ENCODE results near the gene MYO5B. TPM values are rescaled to one million over a fixed set of nuclear protein-coding genes. Genes with fewer than 3 reads are reported as not detected.

MYO5B gene
- total and polyA plus RNA-seq, 10 of the 15 experiments (the other 5 are each of a cell fraction or from before 2014, with no cell fraction given): 2.5 to 4.5 (median 3.3) TPM

DNA sequence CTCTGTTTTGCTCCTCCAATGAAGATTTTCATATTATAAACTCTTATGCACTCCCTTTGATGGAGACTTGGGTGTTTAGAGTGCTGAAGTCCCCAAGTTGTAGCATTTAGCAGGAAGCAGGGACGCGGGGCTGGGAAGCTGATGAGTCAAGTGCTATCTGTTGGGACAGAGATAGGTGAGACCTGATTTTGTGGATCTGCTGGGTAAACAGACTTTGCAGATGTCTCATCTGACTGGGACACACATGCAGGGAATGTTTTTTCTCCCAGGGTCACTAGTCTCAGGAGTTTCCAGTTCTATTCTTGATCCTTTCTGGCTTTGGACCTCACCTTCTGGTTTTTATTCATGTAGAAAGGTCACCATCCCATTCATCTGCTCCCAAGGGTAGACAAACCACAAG lies 301.9 kb downstream of the MYO5B start (continued):
- TF ChIP-seq, protein P1, sequence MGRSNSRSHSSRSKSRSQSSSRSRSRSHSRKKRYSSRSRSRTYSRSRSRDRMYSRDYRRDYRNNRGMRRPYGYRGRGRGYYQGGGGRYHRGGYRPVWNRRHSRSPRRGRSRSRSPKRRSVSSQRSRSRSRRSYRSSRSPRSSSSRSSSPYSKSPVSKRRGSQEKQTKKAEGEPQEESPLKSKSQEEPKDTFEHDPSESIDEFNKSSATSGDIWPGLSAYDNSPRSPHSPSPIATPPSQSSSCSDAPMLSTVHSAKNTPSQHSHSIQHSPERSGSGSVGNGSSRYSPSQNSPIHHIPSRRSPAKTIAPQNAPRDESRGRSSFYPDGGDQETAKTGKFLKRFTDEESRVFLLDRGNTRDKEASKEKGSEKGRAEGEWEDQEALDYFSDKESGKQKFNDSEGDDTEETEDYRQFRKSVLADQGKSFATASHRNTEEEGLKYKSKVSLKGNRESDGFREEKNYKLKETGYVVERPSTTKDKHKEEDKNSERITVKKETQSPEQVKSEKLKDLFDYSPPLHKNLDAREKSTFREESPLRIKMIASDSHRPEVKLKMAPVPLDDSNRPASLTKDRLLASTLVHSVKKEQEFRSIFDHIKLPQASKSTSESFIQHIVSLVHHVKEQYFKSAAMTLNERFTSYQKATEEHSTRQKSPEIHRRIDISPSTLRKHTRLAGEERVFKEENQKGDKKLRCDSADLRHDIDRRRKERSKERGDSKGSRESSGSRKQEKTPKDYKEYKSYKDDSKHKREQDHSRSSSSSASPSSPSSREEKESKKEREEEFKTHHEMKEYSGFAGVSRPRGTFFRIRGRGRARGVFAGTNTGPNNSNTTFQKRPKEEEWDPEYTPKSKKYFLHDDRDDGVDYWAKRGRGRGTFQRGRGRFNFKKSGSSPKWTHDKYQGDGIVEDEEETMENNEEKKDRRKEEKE (IDR thresholded peaks at IDR 0.05): no peak
- no peak for TF ChIP-seq POLR2AphosphoS2 (IDR thresholded peaks at IDR 0.05; ENCODE audit: low read depth, low read length)

DNA sequence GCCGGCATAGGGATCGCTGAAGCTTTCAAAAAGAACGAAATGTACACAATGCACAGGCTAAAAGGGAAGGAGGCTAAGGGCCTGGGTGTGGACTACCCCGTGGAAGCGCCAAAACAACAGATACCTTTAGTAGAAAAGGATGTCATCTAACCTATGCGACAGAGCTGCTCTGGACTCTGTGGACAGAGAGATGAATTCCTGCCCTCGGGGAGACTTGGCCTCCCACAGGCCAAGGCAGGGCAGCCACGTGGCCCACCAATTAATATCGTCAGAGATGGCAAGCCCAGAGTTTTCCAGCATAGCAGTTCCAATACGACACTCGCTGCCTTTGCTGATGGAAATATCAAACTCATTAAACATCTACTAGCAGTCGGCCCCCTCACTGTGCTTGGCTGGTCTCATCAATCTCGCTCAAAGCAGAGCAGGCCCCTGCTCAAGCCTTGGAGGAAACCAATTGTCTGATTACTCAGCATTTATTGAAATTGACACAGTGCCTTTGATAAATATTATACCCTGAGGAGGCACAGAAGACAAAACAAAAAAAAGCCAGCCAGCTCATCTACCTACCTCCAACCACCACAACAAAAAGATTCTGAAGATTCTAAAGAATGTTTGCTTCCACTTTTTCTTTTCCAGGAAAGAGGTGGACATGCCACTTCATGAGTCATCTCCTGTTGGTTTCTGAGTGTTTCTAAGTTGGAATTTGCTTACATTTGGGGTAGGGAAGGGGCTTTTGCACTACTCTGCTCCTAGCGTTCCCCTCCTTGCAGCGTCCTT lies 302.6 kb downstream of the MYO5B start:
- H3K79me2 ChIP-seq (ENCODE audit: control insufficient read depth, insufficient read depth, low read length): no peaks in the 10 kb centered on the region
- H3K9ac ChIP-seq (ENCODE audit: control insufficient read depth, insufficient read depth, low read length): no peak overlapping the region
- no peaks in the 10 kb centered on the region for H3K36me3 ChIP-seq (ENCODE audit: control insufficient read depth in 2 of 2, insufficient read depth in 2 of 2, low read length in 1 of 2)
- no peak overlapping the region for H2AFZ ChIP-seq (ENCODE audit: control insufficient read depth, low read depth, low read length)
- H3K27me3 ChIP-seq (replicated peaks in 1 of 2; ENCODE audit: control insufficient read depth in 2 of 2, insufficient read depth in 2 of 2, low read length in 1 of 2): 0 out of 4 replicates have a peak, but pooled peaks cover 0 to 2% of the 10 kb centered on the region in 2 experiments
- WGBS (ENCODE audit: insufficient coverage, insufficient replicate concordance, low lambda C conversion rate, missing lambda C conversion rate): 28% methylated on average over 15 of the region's 15 CpGs
- no TSS peak for BruUV-seq (replicated peaks)
- H3K27ac ChIP-seq (ENCODE audit: control insufficient read depth, insufficient read depth): no peak overlapping the region
- H3K4me2 ChIP-seq (ENCODE audit: control insufficient read depth, insufficient read depth): no peak overlapping the region
- FAIRE-seq: no peak
- RAD21 ChIA-PET (ENCODE audit: unreplicated experiment): no interaction called here
- no peak overlapping the region for H3K4me3 ChIP-seq
- SMC1A ChIA-PET (ENCODE audit: uncharacterized antibody, unreplicated experiment): no interaction called here
- CTCF ChIA-PET: no interaction called here
- TF ChIP-seq, protein P2, sequence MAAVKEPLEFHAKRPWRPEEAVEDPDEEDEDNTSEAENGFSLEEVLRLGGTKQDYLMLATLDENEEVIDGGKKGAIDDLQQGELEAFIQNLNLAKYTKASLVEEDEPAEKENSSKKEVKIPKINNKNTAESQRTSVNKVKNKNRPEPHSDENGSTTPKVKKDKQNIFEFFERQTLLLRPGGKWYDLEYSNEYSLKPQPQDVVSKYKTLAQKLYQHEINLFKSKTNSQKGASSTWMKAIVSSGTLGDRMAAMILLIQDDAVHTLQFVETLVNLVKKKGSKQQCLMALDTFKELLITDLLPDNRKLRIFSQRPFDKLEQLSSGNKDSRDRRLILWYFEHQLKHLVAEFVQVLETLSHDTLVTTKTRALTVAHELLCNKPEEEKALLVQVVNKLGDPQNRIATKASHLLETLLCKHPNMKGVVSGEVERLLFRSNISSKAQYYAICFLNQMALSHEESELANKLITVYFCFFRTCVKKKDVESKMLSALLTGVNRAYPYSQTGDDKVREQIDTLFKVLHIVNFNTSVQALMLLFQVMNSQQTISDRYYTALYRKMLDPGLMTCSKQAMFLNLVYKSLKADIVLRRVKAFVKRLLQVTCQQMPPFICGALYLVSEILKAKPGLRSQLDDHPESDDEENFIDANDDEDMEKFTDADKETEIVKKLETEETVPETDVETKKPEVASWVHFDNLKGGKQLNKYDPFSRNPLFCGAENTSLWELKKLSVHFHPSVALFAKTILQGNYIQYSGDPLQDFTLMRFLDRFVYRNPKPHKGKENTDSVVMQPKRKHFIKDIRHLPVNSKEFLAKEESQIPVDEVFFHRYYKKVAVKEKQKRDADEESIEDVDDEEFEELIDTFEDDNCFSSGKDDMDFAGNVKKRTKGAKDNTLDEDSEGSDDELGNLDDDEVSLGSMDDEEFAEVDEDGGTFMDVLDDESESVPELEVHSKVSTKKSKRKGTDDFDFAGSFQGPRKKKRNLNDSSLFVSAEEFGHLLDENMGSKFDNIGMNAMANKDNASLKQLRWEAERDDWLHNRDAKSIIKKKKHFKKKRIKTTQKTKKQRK (IDR thresholded peaks at IDR 0.05; ENCODE audit: low read depth, low read length): no peak
- H4K20me1 ChIP-seq (ENCODE audit: control insufficient read depth, insufficient read depth): no peaks in the 10 kb centered on the region
- no peaks in the 10 kb centered on the region for H3K9me3 ChIP-seq (replicated peaks; ENCODE audit: control insufficient read depth, insufficient read depth, low read length)
- in situ Hi-C loops (cut with MboI) (no loop called here), intact Hi-C loops (cut with micrococcal nuclease; ENCODE audit: unreplicated experiment) (no loop called here)
- DNase-seq (ENCODE audit: low read depth, low spot score): no peak
- POLR2A ChIA-PET: no interaction called here
- H3K4me1 ChIP-seq (ENCODE audit: control insufficient read depth, insufficient read depth, low read length): no peaks in the 10 kb centered on the region
- ATAC-seq: no peak
